GM13976 (cell line): ENCODE measurements around the gene PAX5.

ENCODE experiments used
- DNase-seq: peaks from one replicate; pipeline ENCODE4 v3.0.0; 2012; ENCODE audit warnings: low spot score
- in situ Hi-C: fragments of 300-500 bp; cut with MboI; formaldehyde crosslinking; loops from one replicate; pipeline ENCODE4 v1.12.0; 2022; ENCODE audit warnings: low sequenced_read_pairs, mixed read lengths, inconsistent platforms; ENCODE audit not compliant: unreplicated experiment
- TF ChIP-seq, protein P1 (sequence below): IDR thresholded peaks from 2 replicates; pipeline ENCODE4 v1.5.1; 2012; ENCODE audit warnings: borderline replicate concordance, mild to moderate bottlenecking; ENCODE audit not compliant: insufficient read depth; ENCODE audit errors: extremely low read depth, missing control alignments, control extremely low read depth

PAX5 gene

DNA sequence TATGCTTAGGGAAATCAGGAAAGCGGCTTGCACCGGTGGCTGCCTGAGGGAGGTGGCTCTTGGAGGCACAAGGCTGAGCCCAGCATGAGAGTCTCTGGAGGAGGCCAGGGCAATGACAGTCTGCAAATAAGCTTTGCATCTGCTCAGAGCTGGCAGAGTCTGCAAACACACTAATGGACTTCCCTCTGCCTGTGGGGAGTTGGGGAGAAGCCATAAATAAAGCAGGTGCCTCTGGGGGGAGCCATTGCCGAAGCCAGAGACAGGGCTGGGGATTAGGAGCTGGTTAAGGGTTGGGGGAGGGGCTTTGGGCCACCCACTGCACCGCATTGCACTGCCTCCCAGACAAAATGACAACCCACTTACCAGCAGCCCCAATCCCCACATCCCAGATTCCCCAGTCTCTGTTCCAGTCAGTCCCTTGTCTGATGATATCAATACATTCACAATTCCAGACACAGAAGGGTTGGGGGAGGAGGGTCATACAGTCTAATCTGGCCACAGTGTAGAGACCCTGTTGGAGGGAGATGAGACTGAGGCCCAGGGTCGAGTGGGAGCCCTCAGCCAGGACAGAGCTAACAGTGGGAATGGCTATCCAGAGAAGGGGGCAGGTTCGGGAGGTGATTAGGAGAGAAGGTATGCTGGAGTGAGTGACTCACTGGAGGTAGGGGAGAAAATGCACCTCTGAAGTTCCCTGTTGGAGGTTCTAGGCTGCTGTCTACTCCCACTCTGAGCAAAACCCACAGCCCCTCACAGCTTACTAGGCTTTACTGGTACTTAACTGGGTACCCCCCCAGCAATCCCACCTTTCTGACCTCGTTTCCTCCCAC is 53.7 kb downstream of the PAX5 start:
- TF ChIP-seq, protein P1, sequence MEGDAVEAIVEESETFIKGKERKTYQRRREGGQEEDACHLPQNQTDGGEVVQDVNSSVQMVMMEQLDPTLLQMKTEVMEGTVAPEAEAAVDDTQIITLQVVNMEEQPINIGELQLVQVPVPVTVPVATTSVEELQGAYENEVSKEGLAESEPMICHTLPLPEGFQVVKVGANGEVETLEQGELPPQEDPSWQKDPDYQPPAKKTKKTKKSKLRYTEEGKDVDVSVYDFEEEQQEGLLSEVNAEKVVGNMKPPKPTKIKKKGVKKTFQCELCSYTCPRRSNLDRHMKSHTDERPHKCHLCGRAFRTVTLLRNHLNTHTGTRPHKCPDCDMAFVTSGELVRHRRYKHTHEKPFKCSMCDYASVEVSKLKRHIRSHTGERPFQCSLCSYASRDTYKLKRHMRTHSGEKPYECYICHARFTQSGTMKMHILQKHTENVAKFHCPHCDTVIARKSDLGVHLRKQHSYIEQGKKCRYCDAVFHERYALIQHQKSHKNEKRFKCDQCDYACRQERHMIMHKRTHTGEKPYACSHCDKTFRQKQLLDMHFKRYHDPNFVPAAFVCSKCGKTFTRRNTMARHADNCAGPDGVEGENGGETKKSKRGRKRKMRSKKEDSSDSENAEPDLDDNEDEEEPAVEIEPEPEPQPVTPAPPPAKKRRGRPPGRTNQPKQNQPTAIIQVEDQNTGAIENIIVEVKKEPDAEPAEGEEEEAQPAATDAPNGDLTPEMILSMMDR: peak; percentile 25
- DNase-seq: no peak
- in situ Hi-C loops: no loop called here

DNA sequence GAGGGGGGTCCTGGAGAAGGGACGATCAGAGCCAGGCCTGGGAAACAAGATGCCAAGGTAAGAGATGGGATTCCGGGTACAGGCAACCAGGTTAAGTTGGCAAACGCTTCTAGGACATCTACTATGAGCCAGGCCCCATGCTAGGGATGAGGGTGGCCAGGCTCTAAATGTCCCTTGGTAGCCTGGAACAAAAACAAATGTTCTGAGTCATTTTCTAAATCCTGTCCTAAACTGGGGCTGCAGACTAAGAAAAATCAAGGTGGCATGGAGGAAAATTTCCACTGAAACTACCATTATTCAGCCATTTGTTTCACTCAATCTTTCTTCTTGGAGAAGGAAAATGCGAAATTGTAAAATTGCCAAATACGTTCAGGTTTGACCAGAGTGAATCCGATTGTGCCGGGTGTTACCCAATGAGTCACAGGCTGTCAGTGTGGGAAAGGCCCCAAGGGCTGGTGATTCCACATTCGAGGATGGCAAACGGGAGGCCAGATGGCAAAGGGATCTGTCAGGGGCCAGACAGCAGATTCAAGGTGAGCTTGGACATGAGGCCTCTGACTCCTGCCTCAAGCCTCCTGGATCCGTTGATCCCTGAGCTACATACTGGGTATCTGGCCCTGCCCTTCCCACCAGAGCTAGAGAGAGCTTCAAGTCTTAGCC is 57.6 kb downstream of the PAX5 start:
- TF ChIP-seq, protein P1: no peak
- DNase-seq: no peak
- in situ Hi-C loops: no loop called here

DNA sequence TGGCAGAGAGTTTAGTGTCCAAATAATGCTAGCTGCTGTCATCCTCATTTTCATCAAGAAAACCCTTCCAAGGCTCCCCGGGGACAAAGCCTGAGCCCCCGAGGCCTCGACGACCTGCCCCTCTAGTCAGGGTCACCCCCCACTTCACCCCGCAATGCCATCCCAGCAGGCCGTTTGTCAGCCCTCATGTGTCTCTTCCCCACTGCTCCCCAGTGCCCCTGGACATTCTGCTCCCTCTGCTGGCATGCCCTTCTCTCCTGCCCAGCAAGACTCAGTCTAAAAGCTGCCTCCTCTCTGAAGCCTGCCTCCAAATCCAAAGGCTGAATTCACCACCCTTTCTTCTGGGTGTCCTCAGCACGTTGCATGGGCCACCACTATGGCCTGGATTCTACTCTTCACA is 59.3 kb downstream of the PAX5 start:
- TF ChIP-seq, protein P1: no peak
- no peak for DNase-seq
- in situ Hi-C loops: no loop called here

DNA sequence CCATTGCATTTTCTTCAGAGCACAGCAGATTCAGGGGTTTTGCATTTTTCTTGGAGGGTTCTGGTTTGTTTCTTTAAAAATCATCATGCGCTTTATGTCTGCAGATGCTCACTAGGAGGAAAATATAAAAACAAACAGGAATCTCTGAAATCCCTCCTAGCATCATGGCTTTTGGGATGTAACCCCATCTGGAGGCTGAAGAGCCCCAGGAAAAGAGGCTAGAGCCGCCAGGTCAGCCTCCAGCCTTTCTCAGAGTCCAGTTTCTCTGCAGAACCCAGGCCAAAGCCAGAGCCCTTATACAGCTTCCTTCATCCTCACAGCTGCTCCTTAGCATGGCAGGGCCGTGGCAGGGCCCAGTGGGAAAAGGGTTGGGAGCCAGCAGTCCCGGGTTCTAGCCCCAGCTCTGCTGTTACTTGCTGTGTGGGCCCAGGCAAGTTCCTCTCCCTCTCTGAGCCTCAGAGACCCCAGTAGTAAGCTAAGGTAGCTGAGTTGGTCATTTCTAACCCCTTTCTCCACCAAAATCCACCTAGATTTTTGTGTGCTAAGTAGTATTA is 62.1 kb downstream of the PAX5 start:
- in situ Hi-C loops: no loop called here
- TF ChIP-seq, protein P1: no peak
- no peak for DNase-seq

DNA sequence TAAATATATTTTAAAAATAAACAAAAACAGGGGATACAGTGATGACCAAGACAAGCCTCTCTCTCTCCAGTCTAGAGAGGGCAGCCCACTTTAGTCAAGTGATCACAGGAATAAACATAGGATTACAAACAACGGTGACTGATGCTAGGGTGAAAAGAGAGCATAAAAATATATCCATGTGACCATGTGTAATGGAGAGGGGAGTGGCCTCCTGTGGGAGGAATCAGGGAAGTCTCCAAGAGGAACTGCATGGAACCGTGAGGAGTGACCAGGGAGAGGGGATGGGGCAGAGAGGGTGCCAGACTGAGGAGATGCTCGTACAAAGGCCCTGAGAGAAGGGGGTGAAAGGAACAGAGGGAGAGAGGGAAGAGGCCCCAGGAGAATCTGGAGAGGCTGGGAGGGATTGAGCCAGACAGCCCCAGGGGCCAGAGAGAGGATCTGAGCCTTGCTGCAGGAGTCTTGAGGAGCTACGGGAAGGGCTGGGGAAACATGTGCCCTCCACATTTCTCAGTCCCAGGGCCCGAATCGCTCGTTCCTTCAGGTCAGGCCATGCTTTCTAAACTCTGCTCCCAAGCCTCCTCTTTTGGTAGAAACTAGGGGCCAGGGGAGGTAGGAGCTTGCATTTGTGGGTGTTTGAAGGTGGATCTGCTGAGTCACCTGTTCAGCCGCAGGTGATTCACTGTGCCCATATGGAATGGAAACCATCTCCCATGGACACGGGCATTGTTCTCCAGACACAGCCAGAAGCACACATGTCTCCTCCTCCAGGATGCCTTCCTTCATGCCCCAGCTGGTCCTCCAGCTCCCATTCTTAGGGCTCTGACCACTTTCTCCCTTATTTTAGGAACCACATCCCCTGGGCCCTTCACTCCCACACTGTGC is 63.8 kb downstream of the PAX5 start:
- no peak for DNase-seq
- in situ Hi-C loops: no loop called here
- TF ChIP-seq, protein P1: no peak

DNA sequence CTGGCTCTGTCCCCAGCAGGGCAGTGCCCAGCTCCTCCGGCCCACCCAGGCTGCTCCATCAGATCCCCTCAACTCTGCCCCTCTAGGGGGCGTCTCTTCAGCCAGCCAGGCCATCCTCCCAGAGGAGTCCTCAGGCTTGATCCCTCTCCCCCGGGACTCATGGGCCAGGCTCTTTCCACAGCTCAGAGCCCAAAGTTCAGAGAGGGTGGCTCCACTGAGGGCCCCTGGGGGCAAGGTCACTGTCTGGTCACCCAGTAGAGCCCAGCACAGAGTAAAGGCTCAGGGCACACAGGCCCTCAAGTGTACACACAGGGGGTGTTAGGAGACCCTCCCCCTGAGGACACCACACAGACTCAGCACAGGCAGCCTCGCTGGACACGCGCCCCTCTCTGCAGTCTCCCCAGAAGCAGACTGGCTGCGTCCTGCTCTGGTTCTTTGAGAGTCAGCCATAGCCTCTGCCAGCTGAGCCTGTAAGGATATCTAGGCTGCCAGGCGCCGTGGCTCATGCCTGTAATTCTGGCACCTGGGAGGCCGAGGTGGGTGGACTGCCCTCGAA is 64.8 kb downstream of the PAX5 start:
- no peak for DNase-seq
- in situ Hi-C loops: no loop called here
- TF ChIP-seq, protein P1: no peak
